ENCODE measurements around the gene COL15A1.

DNA sequence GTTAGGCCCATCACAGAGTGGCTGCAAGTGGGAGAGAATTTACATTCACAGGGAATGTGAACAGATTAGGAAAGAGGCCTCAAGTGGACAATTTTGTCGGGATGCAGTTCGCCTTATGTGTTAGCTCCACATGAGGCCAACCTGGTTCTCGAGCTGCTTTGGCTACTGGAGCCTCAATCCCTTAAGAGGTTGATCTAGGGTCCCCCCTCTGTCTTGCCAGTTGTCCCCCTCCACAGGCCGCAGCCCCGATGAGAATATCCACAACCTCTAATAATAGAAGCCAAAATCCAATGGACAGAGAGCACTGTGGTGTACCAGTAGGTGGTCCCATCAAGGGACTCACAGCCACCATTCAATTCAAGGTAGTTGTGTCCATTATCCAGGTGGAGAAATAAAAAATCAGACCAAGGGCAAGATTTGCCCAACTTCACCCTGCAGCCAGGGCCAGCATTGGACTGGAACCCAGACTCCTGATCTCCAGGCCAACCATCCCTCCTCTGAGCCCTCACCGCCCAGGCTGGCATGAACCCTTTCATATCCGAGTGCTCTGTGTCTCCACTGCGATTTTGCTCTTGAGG lies 1.7 kb upstream of the COL15A1 start:
- TF ChIP-seq ELF4 (CRISPR knock-in tag; IDR thresholded peaks at IDR 0.05; ENCODE audit: borderline replicate concordance) (no peak), ZNF577 (CRISPR knock-in tag; IDR thresholded peaks at IDR 0.05; ENCODE audit: borderline replicate concordance, low read depth) (no peak), USF2 (IDR thresholded peaks at IDR 0.05; ENCODE audit: low read depth, low read length) (no peak), USF2 (CRISPR knock-in tag; IDR thresholded peaks at IDR 0.05; ENCODE audit: borderline replicate concordance) (no peak), REST (IDR thresholded peaks at IDR 0.05; ENCODE audit: borderline replicate concordance in 1 of 2, low read depth in 1 of 2, low read length in 2 of 2) (no peak), MAZ (IDR thresholded peaks at IDR 0.05; ENCODE audit: borderline replicate concordance, low read depth, low read length) (no peak), MAZ (CRISPR knock-in tag; IDR thresholded peaks at IDR 0.05; ENCODE audit: low read depth) (no peak), SIN3A (IDR thresholded peaks at IDR 0.05; ENCODE audit: borderline replicate concordance, low read depth, low read length) (no peak), SMAD3 (CRISPR knock-in tag; IDR thresholded peaks at IDR 0.05) (no peak), BHLHE40 (IDR thresholded peaks at IDR 0.05; ENCODE audit: low read length) (no peak), HDAC2 (CRISPR knock-in tag; IDR thresholded peaks at IDR 0.05) (no peak)
- TF ChIP-seq, protein P1, sequence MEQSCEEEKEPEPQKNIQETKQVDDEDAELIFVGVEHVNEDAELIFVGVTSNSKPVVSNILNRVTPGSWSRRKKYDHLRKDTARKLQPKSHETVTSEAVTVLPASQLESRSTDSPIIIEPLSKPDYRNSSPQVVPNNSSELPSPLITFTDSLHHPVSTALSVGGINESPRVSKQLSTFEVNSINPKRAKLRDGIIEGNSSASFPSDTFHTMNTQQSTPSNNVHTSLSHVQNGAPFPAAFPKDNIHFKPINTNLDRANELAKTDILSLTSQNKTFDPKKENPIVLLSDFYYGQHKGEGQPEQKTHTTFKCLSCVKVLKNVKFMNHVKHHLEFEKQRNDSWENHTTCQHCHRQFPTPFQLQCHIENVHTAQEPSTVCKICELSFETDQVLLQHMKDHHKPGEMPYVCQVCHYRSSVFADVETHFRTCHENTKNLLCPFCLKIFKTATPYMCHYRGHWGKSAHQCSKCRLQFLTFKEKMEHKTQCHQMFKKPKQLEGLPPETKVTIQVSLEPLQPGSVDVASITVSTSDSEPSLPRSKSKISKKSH (CRISPR knock-in tag; IDR thresholded peaks at IDR 0.05; ENCODE audit: borderline replicate concordance): no peak
